ENCODE results near the gene MAP3K3.

MAP3K3 gene

GRCh38 chr17:63622574-63623390 lies 565 bp downstream of the MAP3K3 start:
- peak; percentile 32 for DNase-seq (ENCODE audit: low read depth)

- DNase-seq (ENCODE audit: low read depth), result no peak
Measured at GRCh38 chr17:63623786-63624530, 1.7 kb downstream of the MAP3K3 start.

GRCh38 chr17:63624531-63624880 lies 2.3 kb downstream of the MAP3K3 start:
- DNase-seq (ENCODE audit: low read depth), result no peak

GRCh38 chr17:63626551-63627180 lies 4.4 kb downstream of the MAP3K3 start:
- DNase-seq (ENCODE audit: low read depth), result no peak

DNA sequence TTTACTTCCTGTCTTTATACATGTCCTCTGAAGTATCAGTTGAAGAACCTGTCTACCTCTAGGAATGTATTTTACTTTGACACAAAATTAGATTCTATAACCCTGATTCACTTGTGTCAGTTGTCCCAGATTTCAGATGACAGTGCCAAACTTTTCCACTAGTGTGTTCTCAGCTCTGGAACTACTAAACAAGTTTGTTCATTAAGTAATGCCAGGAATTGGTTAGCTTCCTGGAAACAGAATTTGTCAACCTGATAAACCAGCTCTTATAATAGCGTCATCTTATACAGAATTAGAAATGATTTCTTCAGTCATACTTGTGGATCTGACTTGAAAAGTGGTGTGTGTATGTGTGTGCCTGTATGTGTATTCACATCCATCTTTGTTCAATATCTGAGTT lies 7.4 kb downstream of the MAP3K3 start:
- no peak for DNase-seq (ENCODE audit: low read depth)

- DNase-seq (ENCODE audit: low read depth), result no peak
Measured at GRCh38 chr17:63631062-63631461, 8.8 kb downstream of the MAP3K3 start.

DNA sequence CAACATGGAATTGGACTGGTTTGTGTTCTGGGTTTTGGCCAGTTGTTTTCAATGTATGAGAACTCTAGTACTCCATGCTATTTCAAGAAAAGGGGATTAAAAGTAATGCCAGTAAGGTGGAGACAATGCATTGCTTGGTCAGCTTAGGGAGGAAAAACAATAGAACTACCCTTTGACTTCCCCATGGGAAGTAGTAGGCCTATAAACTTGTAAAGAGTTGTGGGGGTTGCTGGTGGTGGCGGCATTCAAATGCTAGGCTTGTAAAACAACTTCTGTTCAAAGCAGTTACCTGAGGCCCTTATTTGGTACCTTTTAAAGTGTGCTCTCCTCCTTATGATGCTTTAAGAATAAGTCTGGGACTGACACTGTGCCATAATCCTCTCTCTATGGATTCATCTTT lies 9.4 kb downstream of the MAP3K3 start:
- no peak for DNase-seq (ENCODE audit: low read depth)

GRCh38 chr17:63633742-63634141 lies 11.5 kb downstream of the MAP3K3 start:
- no peak for DNase-seq (ENCODE audit: low read depth)

DNA sequence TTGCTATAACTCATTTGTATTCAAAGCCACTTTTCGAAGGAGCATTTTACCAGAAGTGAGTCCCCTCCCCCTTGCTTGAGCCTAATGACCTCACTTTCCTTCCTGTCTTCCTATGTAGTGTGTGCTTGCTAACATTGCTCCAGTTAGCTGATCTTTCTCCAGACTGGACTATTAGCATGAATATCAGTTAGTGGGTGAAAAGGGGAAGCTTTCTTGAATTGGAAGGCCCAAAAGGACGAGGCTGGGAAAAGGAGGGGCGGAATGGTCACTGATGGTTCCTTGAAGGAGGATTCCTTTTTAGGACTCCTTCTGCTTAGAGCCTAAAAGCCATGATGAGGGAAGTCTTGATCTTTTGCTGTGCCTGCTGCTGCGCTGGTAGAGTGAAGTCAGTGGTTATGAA lies 11.9 kb downstream of the MAP3K3 start:
- DNase-seq (ENCODE audit: low read depth), result no peak

DNA sequence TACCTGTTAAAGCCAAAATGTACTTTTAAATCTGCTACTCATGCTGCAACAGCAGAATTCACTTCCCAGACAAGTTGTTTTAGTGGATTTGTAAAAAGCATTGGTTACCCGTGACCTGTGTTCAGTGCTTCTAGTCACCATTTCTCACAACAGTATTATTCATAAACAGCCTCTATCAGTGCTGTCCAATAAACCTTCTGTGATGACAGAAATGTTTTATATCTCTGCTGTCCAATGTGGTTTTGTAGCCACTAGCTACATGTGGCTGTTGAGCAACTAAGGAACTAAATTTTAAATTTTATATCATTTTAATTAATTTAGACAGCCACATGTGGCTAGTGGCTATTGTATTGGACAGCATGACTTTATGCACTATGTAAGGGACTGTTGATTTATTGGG lies 12.6 kb downstream of the MAP3K3 start:
- DNase-seq (ENCODE audit: low read depth), result no peak

- DNase-seq (ENCODE audit: low read depth), result no peak
Measured at GRCh38 chr17:63635290-63635689, 13.1 kb downstream of the MAP3K3 start.

DNA sequence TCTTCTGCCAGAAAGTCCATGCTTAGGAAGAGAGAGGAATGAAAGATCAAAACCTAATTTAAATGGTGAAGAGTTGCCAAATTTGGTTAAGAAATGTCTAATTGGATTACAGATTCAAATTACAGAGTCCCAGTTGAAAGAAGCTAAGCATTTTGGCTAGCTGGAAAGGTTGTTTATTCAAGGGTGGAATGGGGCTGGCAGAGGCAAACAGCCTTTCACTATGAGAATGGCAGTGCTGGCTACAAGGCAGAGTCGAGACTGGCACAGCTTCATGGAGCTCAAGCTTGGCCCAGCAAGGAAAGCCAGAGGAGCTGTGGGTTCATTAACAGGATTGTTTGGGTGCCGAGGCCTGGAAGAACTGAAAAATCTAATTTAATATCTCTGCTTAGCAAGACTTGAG lies 13.6 kb downstream of the MAP3K3 start:
- DNase-seq (ENCODE audit: low read depth), result no peak

GRCh38 chr17:63639125-63639524 lies 16.9 kb downstream of the MAP3K3 start:
- DNase-seq (ENCODE audit: low read depth), result no peak

DNA sequence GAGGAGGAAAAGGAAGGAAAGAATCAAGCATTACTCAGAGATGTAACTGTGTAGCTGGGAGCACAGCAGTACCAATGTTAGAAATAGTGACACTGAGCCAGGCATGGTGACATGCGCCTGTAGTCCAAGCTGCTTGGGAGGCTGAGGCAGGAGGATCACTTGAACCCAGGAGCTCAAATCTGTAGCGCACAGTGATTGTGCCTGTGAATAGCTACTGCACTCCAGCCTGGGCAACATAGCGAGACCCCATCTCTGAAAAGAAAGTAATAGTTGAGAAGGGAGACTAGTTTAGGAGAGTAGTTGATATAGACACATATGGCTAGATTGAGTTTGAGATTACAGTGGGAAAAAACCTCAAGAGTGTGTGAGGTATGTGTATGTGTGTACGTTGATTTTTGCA lies 17.8 kb downstream of the MAP3K3 start:
- DNase-seq (ENCODE audit: low read depth), result no peak

GRCh38 chr17:63641692-63642448 lies 19.7 kb downstream of the MAP3K3 start:
- no peak for DNase-seq (ENCODE audit: low read depth)

DNA sequence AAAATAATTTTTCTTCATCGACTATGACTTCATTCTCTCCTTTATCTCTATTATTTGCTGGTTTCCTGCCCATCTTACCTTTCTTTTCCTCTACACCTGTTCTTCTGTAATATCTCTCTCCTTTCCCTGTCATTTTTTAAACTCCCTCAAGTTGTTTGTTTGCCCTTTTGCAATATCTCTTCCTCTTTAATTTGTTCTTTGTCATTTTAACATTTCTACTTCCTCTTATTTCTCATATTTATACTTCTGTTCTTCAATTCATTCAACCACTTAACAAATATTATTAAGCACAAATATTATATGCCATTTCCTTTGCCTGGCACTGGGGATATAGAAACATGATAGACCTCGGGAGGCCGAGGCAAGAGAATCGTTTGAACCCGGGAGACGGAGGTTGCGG lies 22.6 kb downstream of the MAP3K3 start:
- DNase-seq (ENCODE audit: low read depth), result no peak

- no peak for DNase-seq (ENCODE audit: low read depth)
Measured at GRCh38 chr17:63645775-63646487, 23.7 kb downstream of the MAP3K3 start.

GRCh38 chr17:63646488-63646806 lies 24.2 kb downstream of the MAP3K3 start:
- DNase-seq (ENCODE audit: low read depth), result no peak

DNA sequence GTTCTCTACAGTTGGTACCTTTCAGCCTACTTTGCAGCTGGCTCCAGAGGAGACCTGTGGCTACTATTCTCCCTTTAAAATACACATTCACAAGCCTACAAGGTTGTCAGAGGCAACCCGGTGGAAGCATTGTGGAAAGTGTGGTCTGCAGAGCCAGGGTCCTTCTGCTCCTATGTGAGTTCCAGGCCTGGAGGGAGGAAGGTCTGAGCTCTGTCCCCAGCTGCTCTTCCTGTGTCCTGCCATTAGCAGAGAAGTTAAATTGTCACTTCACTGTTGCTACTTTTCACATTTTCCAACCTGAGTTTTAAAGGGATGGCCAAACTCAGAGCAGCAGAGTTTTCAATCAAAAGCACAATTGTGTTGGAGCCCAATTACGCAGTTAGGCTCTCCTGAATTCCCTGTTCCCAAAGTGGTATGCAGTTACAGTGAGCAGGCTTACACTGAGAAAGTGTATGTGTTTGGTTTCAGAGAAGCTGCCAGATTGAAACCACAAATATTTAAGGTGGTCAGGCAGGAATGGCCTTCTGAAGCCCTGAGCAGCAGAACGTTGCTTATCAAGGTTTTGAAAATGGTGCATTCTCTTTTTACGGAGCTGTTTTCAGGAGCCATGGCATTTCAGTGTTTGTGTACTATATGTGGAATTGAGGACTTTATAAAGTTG lies 25.0 kb downstream of the MAP3K3 start:
- no peak for DNase-seq (ENCODE audit: low read depth)

GRCh38 chr17:63647936-63648335 lies 25.7 kb downstream of the MAP3K3 start:
- no peak for DNase-seq (ENCODE audit: low read depth)

DNA sequence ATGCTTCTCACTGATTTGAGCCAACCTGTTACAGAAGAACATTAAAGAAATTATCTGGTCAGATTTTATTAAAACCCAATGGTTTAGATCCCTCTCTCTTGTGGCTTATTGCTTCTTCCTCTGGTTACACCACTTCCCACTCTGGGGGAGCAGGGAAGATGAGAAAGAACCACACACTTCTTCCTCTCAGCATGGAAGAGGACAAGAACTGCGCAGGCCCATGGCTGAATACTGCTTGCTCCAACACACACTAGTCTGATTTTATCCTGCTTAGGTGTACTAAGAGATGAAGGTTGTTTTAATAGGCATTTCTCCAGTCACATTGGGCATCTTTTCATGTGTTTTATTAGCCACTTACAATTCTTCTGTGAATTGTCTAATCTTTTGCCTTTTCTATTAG lies 27.6 kb downstream of the MAP3K3 start:
- DNase-seq (ENCODE audit: low read depth), result no peak
